ENCODE data around the gene KIAA2012.

The KIAA2012 gene

DNA sequence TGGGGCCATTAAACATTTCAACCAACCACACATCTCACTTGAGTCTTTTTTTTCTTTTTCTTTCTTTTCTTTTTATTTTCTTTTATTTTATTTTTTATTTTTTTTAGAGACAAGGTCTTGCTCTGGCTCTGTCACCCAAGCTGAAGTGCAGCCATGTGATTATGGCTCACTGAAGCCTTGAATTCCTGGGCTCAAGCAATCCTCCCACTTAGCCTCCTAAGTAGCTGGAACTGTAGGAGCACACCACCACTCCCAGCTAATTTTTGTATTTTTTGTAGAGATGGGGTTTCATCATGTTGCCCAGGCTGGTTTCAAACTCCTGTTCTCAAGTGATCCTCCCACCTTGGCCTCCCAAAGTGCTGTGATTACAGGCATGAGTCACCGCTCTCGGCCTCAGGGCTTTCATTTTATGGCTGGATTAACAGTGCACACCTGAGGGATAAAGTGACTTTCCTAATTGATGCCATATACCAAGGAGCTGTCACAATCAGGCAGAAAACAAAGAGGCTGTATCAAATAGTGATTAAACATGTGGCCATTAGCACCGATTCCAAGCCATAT lies 21.5 kb downstream of the KIAA2012 start (continued):
- TF ChIP-seq ZNF510 (tag by site-specific recombination; IDR thresholded peaks at IDR 0.05; ENCODE audit: insufficient replicate concordance) (no peak), YY2 (tag by site-specific recombination; IDR thresholded peaks at IDR 0.05) (no peak), TCF7L2 (IDR thresholded peaks at IDR 0.05; ENCODE audit: borderline replicate concordance, low read depth, low read length) (no peak)

DNA sequence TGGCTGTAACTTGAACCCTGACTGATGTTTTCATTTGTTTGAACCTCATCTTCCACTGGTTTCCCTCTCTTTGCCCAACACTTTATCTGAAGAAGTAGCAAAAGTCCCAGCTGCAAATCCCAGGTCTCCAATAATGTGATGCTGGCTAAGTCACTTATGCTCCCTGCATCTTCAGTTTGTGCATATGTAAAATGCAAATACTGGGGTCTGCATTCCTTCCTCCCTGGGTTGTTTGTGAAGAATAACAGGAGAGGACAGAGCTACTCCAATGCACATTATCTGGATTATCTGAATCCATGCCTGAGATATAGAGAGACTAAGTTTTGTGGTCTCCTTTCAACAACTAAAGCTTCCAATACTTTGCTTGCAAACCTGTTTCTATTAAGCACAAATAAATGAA lies 22.2 kb downstream of the KIAA2012 start:
- no peaks in the 10 kb centered on the region for H3K4me1 ChIP-seq (ENCODE audit: control insufficient read depth, insufficient read depth, low read length)
- no peak overlapping the region for H3K27ac ChIP-seq (ENCODE audit: extremely low read depth, low read depth, low read length)
- no peak overlapping the region for H3K4me3 ChIP-seq (ENCODE audit: low read depth, low read length)
- POLR2A ChIA-PET: interaction anchor here (0.6 kb wide), 1 partner anchor 14 kb away, joined by 4 read pairs; no protein-coding TSS in a partner anchor
- no peaks in the 10 kb centered on the region for H3K9me3 ChIP-seq (ENCODE audit: control insufficient read depth, insufficient read depth, low read depth, low read length)
- H3K36me3 ChIP-seq (ENCODE audit: control insufficient read depth in 2 of 2, insufficient read depth in 1 of 2, low read length in 2 of 2): no peaks in the 10 kb centered on the region
- CTCF ChIA-PET: interaction anchor here (0.8 to 1.2 kb wide), 2 partner anchors 8 to 84 kb away, joined by 3 to 12 read pairs; no protein-coding TSS in a partner anchor
- TF ChIP-seq ZNF404 (tag by site-specific recombination; IDR thresholded peaks at IDR 0.05) (no peak), OSR2 (tag by site-specific recombination; IDR thresholded peaks at IDR 0.05) (no peak), ZNF184 (tag by site-specific recombination; IDR thresholded peaks at IDR 0.05) (no peak), ZNF548 (tag by site-specific recombination; IDR thresholded peaks at IDR 0.05) (no peak), ZSCAN23 (tag by site-specific recombination; IDR thresholded peaks at IDR 0.05) (no peak), ZNF324 (tag by site-specific recombination; IDR thresholded peaks at IDR 0.05) (no peak), KLF1 (tag by site-specific recombination; IDR thresholded peaks at IDR 0.05) (no peak), ZNF660 (tag by site-specific recombination; IDR thresholded peaks at IDR 0.05) (no peak), ZNF133 (tag by site-specific recombination; IDR thresholded peaks at IDR 0.05) (no peak), ZSCAN30 (tag by site-specific recombination; IDR thresholded peaks at IDR 0.05) (no peak), ZNF24 (tag by site-specific recombination; IDR thresholded peaks at IDR 0.05) (no peak), ZNF560 (tag by site-specific recombination; IDR thresholded peaks at IDR 0.05; ENCODE audit: borderline replicate concordance) (no peak)
- TF ChIP-seq, protein P1, sequence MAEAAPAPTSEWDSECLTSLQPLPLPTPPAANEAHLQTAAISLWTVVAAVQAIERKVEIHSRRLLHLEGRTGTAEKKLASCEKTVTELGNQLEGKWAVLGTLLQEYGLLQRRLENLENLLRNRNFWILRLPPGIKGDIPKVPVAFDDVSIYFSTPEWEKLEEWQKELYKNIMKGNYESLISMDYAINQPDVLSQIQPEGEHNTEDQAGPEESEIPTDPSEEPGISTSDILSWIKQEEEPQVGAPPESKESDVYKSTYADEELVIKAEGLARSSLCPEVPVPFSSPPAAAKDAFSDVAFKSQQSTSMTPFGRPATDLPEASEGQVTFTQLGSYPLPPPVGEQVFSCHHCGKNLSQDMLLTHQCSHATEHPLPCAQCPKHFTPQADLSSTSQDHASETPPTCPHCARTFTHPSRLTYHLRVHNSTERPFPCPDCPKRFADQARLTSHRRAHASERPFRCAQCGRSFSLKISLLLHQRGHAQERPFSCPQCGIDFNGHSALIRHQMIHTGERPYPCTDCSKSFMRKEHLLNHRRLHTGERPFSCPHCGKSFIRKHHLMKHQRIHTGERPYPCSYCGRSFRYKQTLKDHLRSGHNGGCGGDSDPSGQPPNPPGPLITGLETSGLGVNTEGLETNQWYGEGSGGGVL (tag by site-specific recombination; IDR thresholded peaks at IDR 0.05): no peak
- TF ChIP-seq, protein P2, sequence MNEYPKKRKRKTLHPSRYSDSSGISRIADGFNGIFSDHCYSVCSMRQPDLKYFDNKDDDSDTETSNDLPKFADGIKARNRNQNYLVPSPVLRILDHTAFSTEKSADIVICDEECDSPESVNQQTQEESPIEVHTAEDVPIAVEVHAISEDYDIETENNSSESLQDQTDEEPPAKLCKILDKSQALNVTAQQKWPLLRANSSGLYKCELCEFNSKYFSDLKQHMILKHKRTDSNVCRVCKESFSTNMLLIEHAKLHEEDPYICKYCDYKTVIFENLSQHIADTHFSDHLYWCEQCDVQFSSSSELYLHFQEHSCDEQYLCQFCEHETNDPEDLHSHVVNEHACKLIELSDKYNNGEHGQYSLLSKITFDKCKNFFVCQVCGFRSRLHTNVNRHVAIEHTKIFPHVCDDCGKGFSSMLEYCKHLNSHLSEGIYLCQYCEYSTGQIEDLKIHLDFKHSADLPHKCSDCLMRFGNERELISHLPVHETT (tag by site-specific recombination; IDR thresholded peaks at IDR 0.05): no peak

DNA sequence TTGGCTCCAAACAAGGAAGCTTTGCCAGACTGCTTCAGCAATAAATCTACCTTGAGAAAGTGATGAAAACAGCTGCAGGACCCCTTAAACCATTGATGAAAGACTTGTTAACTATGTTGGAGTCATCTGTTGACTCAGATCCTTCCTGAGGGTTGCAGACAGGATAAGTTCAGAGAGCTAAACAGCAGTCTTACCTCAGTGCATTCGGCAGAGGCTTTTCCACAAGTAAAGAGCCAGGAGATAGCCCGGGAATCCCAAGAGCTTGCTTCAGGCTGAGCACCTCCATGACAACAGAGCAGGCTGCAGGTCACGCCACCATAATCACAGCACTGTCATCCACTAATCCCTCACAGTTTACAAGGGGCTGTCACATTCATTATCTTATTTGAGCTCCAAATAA lies 23.7 kb downstream of the KIAA2012 start:
- Histone ChIP-seq H3K9me3 (ENCODE audit: control insufficient read depth, insufficient read depth, low read depth, low read length) (no peaks in the 10 kb centered on the region), H3K4me3 (ENCODE audit: low read depth, low read length) (no peak overlapping the region), H3K27ac (ENCODE audit: extremely low read depth, low read depth, low read length) (no peak overlapping the region), H3K36me3 (ENCODE audit: control insufficient read depth in 2 of 2, insufficient read depth in 1 of 2, low read length in 2 of 2) (no peaks in the 10 kb centered on the region), H3K4me1 (ENCODE audit: control insufficient read depth, insufficient read depth, low read length) (peaks cover 3% of the 10 kb centered on the region; the same call in 1 of the 2 replicates)
- ChIA-PET CTCF (no interaction called here), POLR2A (no interaction called here)
- no peak for TF ChIP-seq HOXD13 (CRISPR knock-in tag; IDR thresholded peaks at IDR 0.05; ENCODE audit: borderline replicate concordance)
- no peak for TF ChIP-seq ZNF433 (tag by site-specific recombination; IDR thresholded peaks at IDR 0.05; ENCODE audit: low read depth)
- no peak for TF ChIP-seq ZNF292 (tag by site-specific recombination; IDR thresholded peaks at IDR 0.05; ENCODE audit: borderline replicate concordance, low read depth)
- TF ChIP-seq ZNF76 (tag by site-specific recombination; IDR thresholded peaks at IDR 0.05; ENCODE audit: borderline replicate concordance, low read depth): no peak
- TF ChIP-seq KLF16 (tag by site-specific recombination; IDR thresholded peaks at IDR 0.05): no peak
- no peak for TF ChIP-seq ZNF701 (tag by site-specific recombination; IDR thresholded peaks at IDR 0.05)
- no peak for TF ChIP-seq ZFP3 (tag by site-specific recombination; IDR thresholded peaks at IDR 0.05; ENCODE audit: low read depth)
- no peak for TF ChIP-seq ZNF19 (tag by site-specific recombination; IDR thresholded peaks at IDR 0.05; ENCODE audit: low read depth)
- no peak for TF ChIP-seq ZNF658 (tag by site-specific recombination; IDR thresholded peaks at IDR 0.05)
- TF ChIP-seq ZBTB17 (tag by site-specific recombination; IDR thresholded peaks at IDR 0.05): no peak
- TF ChIP-seq, protein P3, sequence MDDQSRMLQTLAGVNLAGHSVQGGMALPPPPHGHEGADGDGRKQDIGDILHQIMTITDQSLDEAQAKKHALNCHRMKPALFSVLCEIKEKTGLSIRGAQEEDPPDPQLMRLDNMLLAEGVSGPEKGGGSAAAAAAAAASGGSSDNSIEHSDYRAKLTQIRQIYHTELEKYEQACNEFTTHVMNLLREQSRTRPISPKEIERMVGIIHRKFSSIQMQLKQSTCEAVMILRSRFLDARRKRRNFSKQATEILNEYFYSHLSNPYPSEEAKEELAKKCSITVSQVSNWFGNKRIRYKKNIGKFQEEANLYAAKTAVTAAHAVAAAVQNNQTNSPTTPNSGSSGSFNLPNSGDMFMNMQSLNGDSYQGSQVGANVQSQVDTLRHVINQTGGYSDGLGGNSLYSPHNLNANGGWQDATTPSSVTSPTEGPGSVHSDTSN (CRISPR knock-in tag; IDR thresholded peaks at IDR 0.05): no peak
- TF ChIP-seq ZFP69B (tag by site-specific recombination; IDR thresholded peaks at IDR 0.05): no peak
- TF ChIP-seq ZNF174 (tag by site-specific recombination; IDR thresholded peaks at IDR 0.05): no peak
- no peak for TF ChIP-seq ZNF248 (tag by site-specific recombination; IDR thresholded peaks at IDR 0.05)
- no peak for TF ChIP-seq RBAK (tag by site-specific recombination; IDR thresholded peaks at IDR 0.05)
- TF ChIP-seq ZNF521 (tag by site-specific recombination; IDR thresholded peaks at IDR 0.05): no peak
